ENCODE results near the gene TRIM67. TPM values are rescaled to one million over a fixed set of nuclear protein-coding genes. Genes with fewer than 3 reads are reported as not detected.

TRIM67 gene
- total RNA-seq, 1 donor from 2014 or later: 0.08 TPM

- H3K4me3 ChIP-seq: no peak overlapping the region
- peaks cover 19% of the 10 kb centered on the region for H3K4me1 ChIP-seq
- H3K36me3 ChIP-seq: no peaks in the 10 kb centered on the region
- intact Hi-C loops (cut with micrococcal nuclease): no loop called here
- no peak for TF ChIP-seq CTCF (IDR thresholded peaks at IDR 0.05; ENCODE audit: borderline replicate concordance)
- H3K27ac ChIP-seq (replicated peaks): no peak overlapping the region
- peaks cover 48% of the 10 kb centered on the region for H3K27me3 ChIP-seq (ENCODE audit: low read depth)
- DNase-seq: no peak
- peaks cover 7% of the 10 kb centered on the region for H3K9me3 ChIP-seq (replicated peaks)
Observed at GRCh38 chr1:231190456-231190855, 28.6 kb downstream of the TRIM67 start.

GRCh38 chr1:231192620-231193163 lies 30.8 kb downstream of the TRIM67 start:
- intact Hi-C loops (cut with micrococcal nuclease): no loop called here
- DNase-seq: peak; percentile 51
- H3K27ac ChIP-seq (replicated peaks): peak overlapping the region; percentile 39
- no peak for TF ChIP-seq CTCF (IDR thresholded peaks at IDR 0.05; ENCODE audit: borderline replicate concordance)
- H3K9me3 ChIP-seq (replicated peaks): peaks cover 7% of the 10 kb centered on the region
- H3K4me3 ChIP-seq: no peak overlapping the region
- peaks cover 28% of the 10 kb centered on the region for H3K27me3 ChIP-seq (ENCODE audit: low read depth)
- no peaks in the 10 kb centered on the region for H3K36me3 ChIP-seq
- H3K4me1 ChIP-seq: peaks cover 19% of the 10 kb centered on the region

GRCh38 chr1:231193710-231194340 lies 32.0 kb downstream of the TRIM67 start:
- Histone ChIP-seq H3K36me3 (no peaks in the 10 kb centered on the region), H3K4me1 (peaks cover 19% of the 10 kb centered on the region), H3K27me3 (ENCODE audit: low read depth) (peaks cover 21% of the 10 kb centered on the region), H3K9me3 (replicated peaks) (peaks cover 7% of the 10 kb centered on the region), H3K4me3 (no peak overlapping the region), H3K27ac (replicated peaks) (no peak overlapping the region)
- no peak for DNase-seq
- intact Hi-C loops (cut with micrococcal nuclease): no loop called here
- TF ChIP-seq CTCF (IDR thresholded peaks at IDR 0.05; ENCODE audit: borderline replicate concordance): no peak

- DNase-seq: no peak
- intact Hi-C loops (cut with micrococcal nuclease): no loop called here
- peaks cover 6% of the 10 kb centered on the region for H3K9me3 ChIP-seq (replicated peaks)
- H3K4me3 ChIP-seq: no peak overlapping the region
- H3K36me3 ChIP-seq: no peaks in the 10 kb centered on the region
- peaks cover 16% of the 10 kb centered on the region for H3K27me3 ChIP-seq (ENCODE audit: low read depth)
- TF ChIP-seq CTCF (IDR thresholded peaks at IDR 0.05; ENCODE audit: borderline replicate concordance): no peak
- H3K4me1 ChIP-seq: peaks cover 19% of the 10 kb centered on the region
- no peak overlapping the region for H3K27ac ChIP-seq (replicated peaks)
Observed at GRCh38 chr1:231194476-231194842, 32.6 kb downstream of the TRIM67 start.

- intact Hi-C loops (cut with micrococcal nuclease): no loop called here
- DNase-seq: no peak
Observed at GRCh38 chr1:231194843-231195516, 33.1 kb downstream of the TRIM67 start.

More at GRCh38 chr1:231194843-231195516, 33.1 kb downstream of the TRIM67 start:
- H3K27me3 ChIP-seq (ENCODE audit: low read depth): peaks cover 11% of the 10 kb centered on the region
- H3K36me3 ChIP-seq: no peaks in the 10 kb centered on the region
- peaks cover under 1% of the 10 kb centered on the region for H3K9me3 ChIP-seq (replicated peaks)
- TF ChIP-seq CTCF (IDR thresholded peaks at IDR 0.05; ENCODE audit: borderline replicate concordance): no peak
- peaks cover 19% of the 10 kb centered on the region for H3K4me1 ChIP-seq
- no peak overlapping the region for H3K4me3 ChIP-seq
- H3K27ac ChIP-seq (replicated peaks): no peak overlapping the region
